Skeletal muscle tissue (tissue), 4 donors: Measurements from ENCODE around the gene CACNG4. TPM values are rescaled to one million over a fixed set of nuclear protein-coding genes. Genes with fewer than 3 reads are reported as not detected.

Experiments
- H3K27ac ChIP-seq: one replicate; pipeline ENCODE4 v1.7.0; 2013; ENCODE audit warnings: mild to moderate bottlenecking, low read depth, low read length, inconsistent platforms
- H3K27me3 ChIP-seq, 3 donors: one replicate each; pipeline ENCODE4 v1.7.0; 2013; ENCODE audit warnings: low read length in 3 of 3; ENCODE audit not compliant: control insufficient read depth in 3 of 3, insufficient read depth in 3 of 3
- H3K36me3 ChIP-seq, 3 donors: one replicate each; pipeline ENCODE4 v1.7.0; 2013; ENCODE audit warnings: low read length in 3 of 3; ENCODE audit not compliant: control insufficient read depth in 3 of 3, insufficient read depth in 3 of 3
- H3K4me1 ChIP-seq, 3 donors: one replicate each; pipeline ENCODE4 v1.7.0; 2013; ENCODE audit warnings: low read length in 3 of 3, mild to moderate bottlenecking in 3 of 3; ENCODE audit not compliant: control insufficient read depth in 3 of 3, insufficient read depth in 3 of 3
- H3K4me3 ChIP-seq, 3 donors: one replicate each; pipeline ENCODE4 v1.7.0; 2013; ENCODE audit warnings: low read length in 3 of 3
- H3K9ac ChIP-seq, 3 donors: one replicate each; pipeline ENCODE4 v1.7.0; 2013; ENCODE audit warnings: low read length in 3 of 3, mild to moderate bottlenecking in 3 of 3, moderate library complexity in 2 of 3, low read depth in 1 of 3
- H3K9me3 ChIP-seq, 3 donors: one replicate each; pipeline ENCODE4 v1.7.0; 2013; ENCODE audit warnings: low read length in 3 of 3; ENCODE audit not compliant: control insufficient read depth in 3 of 3
- total RNA-seq: library from RNA; depleted of rRNA; stranded (reverse); fragments of >200 nt; gene quantifications from one replicate; pipeline ENCODE4 v1.2.3, GENCODE V29; 2014
- donor health status: Osteomylitis.

The CACNG4 gene
- total RNA-seq, 1 donor from 2014 or later, result 1.6 TPM

GRCh38 chr17:67020293-67020766 is 55.8 kb downstream of the CACNG4 start:
- Histone ChIP-seq H3K4me1 (peaks cover 12 to 16% (median 16%) of the 10 kb centered on the region in 3 donors), H3K4me3 (no peak overlapping the region), H3K27me3 (peaks cover 0 to 4% (median 3%) of the 10 kb centered on the region in 3 donors), H3K27ac (no peak overlapping the region), H3K9me3 (no peaks in the 10 kb centered on the region), H3K36me3 (no peaks in the 10 kb centered on the region), H3K9ac (no peak overlapping the region)

- Histone ChIP-seq H3K4me1 (peaks cover 12 to 16% (median 16%) of the 10 kb centered on the region in 3 donors), H3K9ac (peak overlapping the region in 1 of 3 donors; percentile 55), H3K4me3 (no peak overlapping the region), H3K9me3 (no peaks in the 10 kb centered on the region), H3K36me3 (no peaks in the 10 kb centered on the region), H3K27me3 (peaks cover 0 to 5% (median 3%) of the 10 kb centered on the region in 3 donors), H3K27ac (no peak overlapping the region)
Measured at GRCh38 chr17:67021196-67021595, 56.7 kb downstream of the CACNG4 start.

GRCh38 chr17:67021743-67022450 is 57.4 kb downstream of the CACNG4 start:
- Histone ChIP-seq H3K4me3 (peak overlapping the region in 1 of 3 donors; percentile 29), H3K27me3 (peaks cover 0 to 5% (median 3%) of the 10 kb centered on the region in 3 donors), H3K27ac (no peak overlapping the region), H3K9me3 (no peaks in the 10 kb centered on the region), H3K9ac (peak overlapping the region in 1 of 3 donors; percentile 76), H3K36me3 (no peaks in the 10 kb centered on the region), H3K4me1 (peaks cover 12 to 16% (median 16%) of the 10 kb centered on the region in 3 donors)

- peaks cover 12 to 19% (median 16%) of the 10 kb centered on the region in 3 donors for H3K4me1 ChIP-seq
- peaks cover 0 to 5% (median 3%) of the 10 kb centered on the region in 3 donors for H3K27me3 ChIP-seq
- H3K9me3 ChIP-seq, result no peaks in the 10 kb centered on the region
- H3K9ac ChIP-seq, result peak overlapping the region in 1 of 3 donors; percentile 76
- H3K36me3 ChIP-seq, result no peaks in the 10 kb centered on the region
- H3K27ac ChIP-seq, result no peak overlapping the region
- H3K4me3 ChIP-seq, result peak overlapping the region in 1 of 3 donors; percentile 29
Measured at GRCh38 chr17:67022451-67022810, 57.9 kb downstream of the CACNG4 start.

GRCh38 chr17:67024736-67025135 is 60.2 kb downstream of the CACNG4 start:
- Histone ChIP-seq H3K36me3 (no peaks in the 10 kb centered on the region), H3K27ac (no peak overlapping the region), H3K27me3 (peaks cover 0 to 5% (median 3%) of the 10 kb centered on the region in 3 donors), H3K9me3 (no peaks in the 10 kb centered on the region), H3K4me3 (no peak overlapping the region), H3K9ac (no peak overlapping the region), H3K4me1 (peaks cover 12 to 19% (median 16%) of the 10 kb centered on the region in 3 donors)

GRCh38 chr17:67025216-67025792 is 60.8 kb downstream of the CACNG4 start:
- no peak overlapping the region for H3K27ac ChIP-seq
- no peak overlapping the region for H3K9ac ChIP-seq
- H3K4me1 ChIP-seq, result peaks cover 12 to 19% (median 16%) of the 10 kb centered on the region in 3 donors
- H3K9me3 ChIP-seq, result no peaks in the 10 kb centered on the region
- H3K4me3 ChIP-seq, result no peak overlapping the region
- peaks cover 0 to 5% (median 3%) of the 10 kb centered on the region in 3 donors for H3K27me3 ChIP-seq
- H3K36me3 ChIP-seq, result no peaks in the 10 kb centered on the region

GRCh38 chr17:67026341-67026740 is 61.8 kb downstream of the CACNG4 start:
- no peak overlapping the region for H3K27ac ChIP-seq
- H3K27me3 ChIP-seq, result peaks cover 0 to 5% (median 3%) of the 10 kb centered on the region in 3 donors
- H3K9ac ChIP-seq, result no peak overlapping the region
- no peaks in the 10 kb centered on the region for H3K9me3 ChIP-seq
- peaks cover 12 to 16% (median 15%) of the 10 kb centered on the region in 3 donors for H3K4me1 ChIP-seq
- no peaks in the 10 kb centered on the region for H3K36me3 ChIP-seq
- no peak overlapping the region for H3K4me3 ChIP-seq

- H3K27ac ChIP-seq, result no peak overlapping the region
- no peak overlapping the region for H3K4me3 ChIP-seq
- no peaks in the 10 kb centered on the region for H3K36me3 ChIP-seq
- peak overlapping the region in 1 of 3 donors; percentile 8 for H3K9ac ChIP-seq
- H3K4me1 ChIP-seq, result peaks cover 7 to 10% (median 8%) of the 10 kb centered on the region in 3 donors
- no peaks in the 10 kb centered on the region for H3K9me3 ChIP-seq
- peaks cover 0 to 5% (median 3%) of the 10 kb centered on the region in 3 donors for H3K27me3 ChIP-seq
Measured at GRCh38 chr17:67027031-67027628, 62.6 kb downstream of the CACNG4 start.

GRCh38 chr17:67030641-67031040 is 66.1 kb downstream of the CACNG4 start:
- Histone ChIP-seq H3K4me1 (peaks cover 0 to 3% (median 0%) of the 10 kb centered on the region in 3 donors), H3K9ac (no peak overlapping the region), H3K9me3 (no peaks in the 10 kb centered on the region), H3K27me3 (peaks cover 0 to 2% (median 0%) of the 10 kb centered on the region in 3 donors), H3K36me3 (no peaks in the 10 kb centered on the region), H3K4me3 (no peak overlapping the region), H3K27ac (no peak overlapping the region)

GRCh38 chr17:67032382-67032781 is 67.9 kb downstream of the CACNG4 start:
- no peak overlapping the region for H3K27ac ChIP-seq
- H3K9ac ChIP-seq, result no peak overlapping the region
- no peaks in the 10 kb centered on the region for H3K9me3 ChIP-seq
- H3K4me1 ChIP-seq, result no peaks in the 10 kb centered on the region
- H3K36me3 ChIP-seq, result no peaks in the 10 kb centered on the region
- H3K4me3 ChIP-seq, result no peak overlapping the region
- no peaks in the 10 kb centered on the region for H3K27me3 ChIP-seq
